Liver (tissue), 9 donors: Measurements from ENCODE around the gene NUDT21. TPM values are rescaled to one million over a fixed set of nuclear protein-coding genes. Genes with fewer than 3 reads are reported as not detected.

ENCODE experiments used
- DNase-seq: peaks from one replicate; pipeline ENCODE4 v3.0.0-alpha.2; 2017; ENCODE audit warnings: low spot score
- H3K27ac ChIP-seq, 2 donors: one replicate each; pipeline ENCODE4 v1.7.0; 2013; ENCODE audit warnings: inconsistent platforms in 2 of 2, low read length in 2 of 2, control low read depth in 1 of 2, low read depth in 1 of 2, mild to moderate bottlenecking in 1 of 2
- H3K27me3 ChIP-seq, 4 donors: one replicate each; pipeline versions ENCODE4 v1.6.1 to v1.7.0; 2013; ENCODE audit warnings: low read length in 3 of 4, inconsistent platforms in 1 of 4, mild to moderate bottlenecking in 1 of 4, moderate library complexity in 1 of 4; ENCODE audit not compliant: control insufficient read depth in 4 of 4, insufficient read depth in 4 of 4
- H3K36me3 ChIP-seq, 4 donors: one replicate each; pipeline versions ENCODE4 v1.6.1 to v1.7.0; 2013; ENCODE audit warnings: low read length in 3 of 4, mild to moderate bottlenecking in 3 of 4, low read depth in 1 of 4, moderate library complexity in 1 of 4; ENCODE audit not compliant: control insufficient read depth in 4 of 4, insufficient read depth in 3 of 4
- H3K4me1 ChIP-seq, 4 donors: one replicate each; pipeline versions ENCODE4 v1.6.1 to v1.7.0; 2013; ENCODE audit warnings: low read length in 3 of 4, mild to moderate bottlenecking in 3 of 4, moderate library complexity in 1 of 4; ENCODE audit not compliant: control insufficient read depth in 4 of 4, insufficient read depth in 4 of 4
- H3K4me3 ChIP-seq, 3 donors: one replicate each; pipeline versions ENCODE4 v1.6.1 to v1.7.0; 2013; ENCODE audit warnings: low read length in 3 of 3, control low read depth in 1 of 3, low read depth in 1 of 3, mild to moderate bottlenecking in 1 of 3
- H3K9ac ChIP-seq, 2 donors: one replicate each; pipeline ENCODE4 v1.7.0; 2013; ENCODE audit warnings: low read length in 2 of 2, mild to moderate bottlenecking in 2 of 2, moderate library complexity in 2 of 2, control low read depth in 1 of 2, low read depth in 1 of 2
- H3K9me3 ChIP-seq, 4 donors: one replicate each; pipeline versions ENCODE4 v1.6.1 to v1.7.0; 2013; ENCODE audit warnings: low read length in 3 of 4; ENCODE audit not compliant: control insufficient read depth in 4 of 4
- ATF3 ChIP-seq: IDR thresholded peaks from 2 replicates; pipeline ENCODE4 v1.6.1; 2016; ENCODE audit warnings: antibody characterized with exemption
- CTCF ChIP-seq: fragments of 150-350 bp; IDR thresholded peaks from 2 replicates; pipeline ENCODE4 v1.5.1; 2017; ENCODE audit warnings: improper control_type of control experiment, low read depth, low read length; ENCODE audit not compliant: missing input control
- EGR1 ChIP-seq, 2 donors: IDR thresholded peaks; 2 replicates each; pipeline ENCODE4 v1.6.1; 2016 to 2018; ENCODE audit warnings: antibody characterized with exemption in 2 of 2, low read depth in 2 of 2
- FOXA1 ChIP-seq: IDR thresholded peaks from 2 replicates; pipeline ENCODE4 v1.6.1; 2016; ENCODE audit warnings: antibody characterized with exemption
- FOXA2 ChIP-seq: IDR thresholded peaks from 2 replicates; pipeline ENCODE4 v1.6.1; 2016; ENCODE audit warnings: antibody characterized with exemption
- GABPA ChIP-seq, 2 donors: IDR thresholded peaks in 1 of 2; conservative IDR thresholded peaks in 1 of 2; 2 replicates each; pipeline ENCODE4 v1.6.1; 2016; ENCODE audit warnings: antibody characterized with exemption in 2 of 2, mild to moderate bottlenecking in 1 of 2, moderate library complexity in 1 of 2
- HNF4A ChIP-seq, 2 donors: conservative IDR thresholded peaks; 2 replicates each; pipeline ENCODE4 v1.6.1; 2016; ENCODE audit warnings: antibody characterized with exemption in 2 of 2, mild to moderate bottlenecking in 2 of 2
- HNF4G ChIP-seq: IDR thresholded peaks from 2 replicates; pipeline ENCODE4 v1.6.1; 2016; ENCODE audit warnings: antibody characterized with exemption
- JUND ChIP-seq, 2 donors: IDR thresholded peaks; 2 replicates each; pipeline ENCODE4 v1.6.1; 2016; ENCODE audit warnings: antibody characterized with exemption in 2 of 2
- MAX ChIP-seq: IDR thresholded peaks from 2 replicates; pipeline ENCODE4 v1.6.1; 2016; ENCODE audit warnings: antibody characterized with exemption
- NR2F2 ChIP-seq: IDR thresholded peaks from 2 replicates; pipeline ENCODE4 v1.6.1; 2016; ENCODE audit warnings: antibody characterized with exemption
- RAD21 ChIP-seq, 2 donors: IDR thresholded peaks; 2 replicates each; pipeline ENCODE4 v1.6.1; 2016; ENCODE audit warnings: antibody characterized with exemption in 2 of 2, mild to moderate bottlenecking in 2 of 2
- REST ChIP-seq: IDR thresholded peaks from 2 replicates; pipeline ENCODE4 v1.6.1; 2016; ENCODE audit warnings: antibody characterized with exemption, mild to moderate bottlenecking
- RXRA ChIP-seq, 2 donors: IDR thresholded peaks; 2 replicates each; pipeline ENCODE4 v1.6.1; 2017 to 2018; ENCODE audit warnings: antibody characterized with exemption in 2 of 2, mild to moderate bottlenecking in 1 of 2
- SP1 ChIP-seq: IDR thresholded peaks from 2 replicates; pipeline ENCODE4 v1.6.1; 2018; ENCODE audit warnings: antibody characterized with exemption, mild to moderate bottlenecking
- TAF1 ChIP-seq: conservative IDR thresholded peaks from 2 replicates; pipeline ENCODE4 v1.6.1; 2016; ENCODE audit warnings: antibody characterized with exemption, mild to moderate bottlenecking
- YY1 ChIP-seq: IDR thresholded peaks from 2 replicates; pipeline ENCODE4 v1.6.1; 2016; ENCODE audit warnings: antibody characterized with exemption, mild to moderate bottlenecking
- ZBTB33 ChIP-seq: IDR thresholded peaks from 2 replicates; pipeline ENCODE4 v1.6.1; 2016; ENCODE audit warnings: antibody characterized with exemption
- WGBS: extraction: QIAGEN DNeasy Blood & Tissue Kit; methylation state at CpG from one replicate; pipeline ENCODE4 v1.1.7; 2013; 5-methylcytosine and 5-hydroxymethylcytosine counted together
- polyA plus RNA-seq, 2 donors: library from polyadenylated mRNA; stranded (reverse) in 1 of 2; unstranded in 1 of 2; fragments of 200-250 nt in 1 of 2; fragments of >200 nt in 1 of 2; fragmentation: Nextera tagmentation in 1 of 2; extraction: Ambion mirVana in 1 of 2; gene quantifications; one replicate each; pipeline versions ENCODE4 v1.2.1 to v1.2.3, GENCODE V29; 2013 to 2015
- total RNA-seq, 2 donors: library from RNA; depleted of rRNA; stranded (reverse); fragments of >200 nt; gene quantifications; one replicate each; pipeline ENCODE4 v1.2.3, GENCODE V29; 2014
- donor health status: healthy.
- donor health status: healthy.
- donor health status: healthy.
- donor health status: healthy.
- donor health status: healthy.

Gene NUDT21
- total and polyA plus RNA-seq, 4 donors: 19.3 to 43.9 (median 27.2) TPM

GRCh38 chr16:56421976-56422669, 29.0 kb downstream of the NUDT21 start:
- H3K4me3 ChIP-seq: no peak overlapping the region
- no peaks in the 10 kb centered on the region for H3K36me3 ChIP-seq
- H3K9ac ChIP-seq: no peak overlapping the region
- H3K9me3 ChIP-seq: no peaks in the 10 kb centered on the region
- TF ChIP-seq ATF3 (no peak), EGR1 (IDR thresholded peaks at IDR 0.05; ENCODE audit: low read depth in 2 of 2) (no peak), FOXA2 (no peak), MAX (no peak), HNF4G (no peak), GABPA (IDR thresholded peaks at IDR 0.05 in 1 of 2, conservative IDR thresholded peaks at IDR 0.05 in 1 of 2) (no peak), SP1 (no peak), CTCF (no peak), FOXA1 (no peak), RAD21 (IDR thresholded peaks at IDR 0.05) (no peak), YY1 (no peak), TAF1 (no peak), RXRA (IDR thresholded peaks at IDR 0.05) (no peak), JUND (IDR thresholded peaks at IDR 0.05) (no peak), NR2F2 (no peak), HNF4A (conservative IDR thresholded peaks at IDR 0.05) (no peak), ZBTB33 (no peak), REST (no peak)
- peaks cover 10 to 25% (median 17%) of the 10 kb centered on the region in 4 donors for H3K4me1 ChIP-seq
- 94% methylated on average over 5 of the region's 5 CpGs for whole genome bisulfite sequencing
- H3K27ac ChIP-seq: no peak overlapping the region
- H3K27me3 ChIP-seq: no peaks in the 10 kb centered on the region
- no peak for DNase-seq
